Endothelial cell of umbilical vein (primary cell): ENCODE measurements around the gene TEX9. TPM values are rescaled to one million over a fixed set of nuclear protein-coding genes. Genes with fewer than 3 reads are reported as not detected.

ENCODE experiments used
- BruUV-seq: library from RNA; stranded (reverse); fragments of 400-500 nt; replicated peaks from 2 replicates; lab custom pipeline; 2021; lab: Mats Ljungman, UMichigan
- CTCF ChIA-PET: fragments of 300-600, 350-600 bp; sonication (Branson Sonifier 250); formaldehyde crosslinking; loops from one replicate; lab custom pipeline; 2021; ENCODE audit warnings: antibody characterized with exemption, inconsistent platforms; lab: Charles Lee
- POLR2A ChIA-PET: fragments of 300-600, 350-600 bp; sonication (Branson Sonifier 250); formaldehyde crosslinking; loops from one replicate; lab custom pipeline; 2021; ENCODE audit warnings: antibody characterized with exemption, inconsistent platforms; lab: Charles Lee
- DNase-seq: peaks from one replicate; pipeline ENCODE4 v3.0.0-alpha.2; 2011; ENCODE audit warnings: low read depth, low spot score
- FAIRE-seq: peaks from 2 replicates; lab custom pipeline; 2011; peaks lifted over from hg19 to GRCh38; lab: Jason Lieb, UNC
- H2AFZ ChIP-seq: 2 replicates; pipeline ENCODE4 v1.6.0; 2012; ENCODE audit warnings: low read depth, low read length, control low read depth, inconsistent platforms
- H3K27ac ChIP-seq: 2 replicates; pipeline ENCODE4 v1.5.1; 2011; ENCODE audit warnings: low read depth, mild to moderate bottlenecking, control low read depth, low read length, moderate library complexity; ENCODE audit not compliant: insufficient read depth
- H3K27me3 ChIP-seq, 2 experiments: 2 replicates each; pipeline versions ENCODE4 v1.6.0 to v1.6.1; 2011; ENCODE audit warnings: low read length in 2 of 2, mixed read lengths in 1 of 2; ENCODE audit not compliant: control insufficient read depth in 2 of 2, insufficient read depth in 2 of 2
- H3K36me3 ChIP-seq, 2 experiments: 2 replicates in 1 of 2; 3 replicates in 1 of 2; pipeline ENCODE4 v1.5.1; 2011; ENCODE audit warnings: low read length in 2 of 2, mild to moderate bottlenecking in 1 of 2, moderate library complexity in 1 of 2; ENCODE audit not compliant: control insufficient read depth in 2 of 2, insufficient read depth in 2 of 2; ENCODE audit errors: extremely low read depth in 1 of 2
- H3K4me1 ChIP-seq: 3 replicates; pipeline ENCODE4 v1.5.1; 2011; ENCODE audit warnings: mild to moderate bottlenecking, low read length; ENCODE audit not compliant: control insufficient read depth, insufficient read depth; ENCODE audit errors: extremely low read depth
- H3K4me2 ChIP-seq: 2 replicates; pipeline ENCODE4 v1.6.1; 2011; ENCODE audit warnings: low read length, control low read depth, mixed read lengths; ENCODE audit not compliant: insufficient read depth
- H3K4me3 ChIP-seq, 3 experiments: fragments of 200-600 bp in 1 of 3; sonication (generic), shearing (Covaris generic) in 1 of 3; replicated peaks in 1 of 3; 2 replicates each; pipeline ENCODE4 v1.5.1; 2011 to 2016; ENCODE audit warnings: control low read depth in 3 of 3, low read length in 3 of 3, mild to moderate bottlenecking in 2 of 3, inconsistent platforms in 1 of 3, low read depth in 1 of 3, moderate library complexity in 1 of 3; ENCODE audit not compliant: insufficient read depth in 1 of 3
- H3K79me2 ChIP-seq: 2 replicates; pipeline ENCODE4 v1.6.0; 2012; ENCODE audit warnings: low read length, inconsistent platforms; ENCODE audit not compliant: control insufficient read depth, insufficient read depth
- H3K9ac ChIP-seq: replicated peaks from 2 replicates; pipeline ENCODE3; 2011; ENCODE audit warnings: low read length, control low read depth; ENCODE audit not compliant: insufficient read depth; ENCODE audit errors: extremely low read depth
- H3K9me1 ChIP-seq: replicated peaks from 3 replicates; pipeline ENCODE4 v1.6.0; 2011; ENCODE audit warnings: mild to moderate bottlenecking, low read length; ENCODE audit not compliant: control insufficient read depth, insufficient read depth; ENCODE audit errors: extremely low read depth
- H3K9me3 ChIP-seq: replicated peaks from 2 replicates; pipeline ENCODE4 v1.5.1; 2012; ENCODE audit warnings: low read length, inconsistent platforms; ENCODE audit not compliant: control insufficient read depth, insufficient read depth
- H4K20me1 ChIP-seq: replicated peaks from 2 replicates; pipeline ENCODE3; 2011; ENCODE audit warnings: mild to moderate bottlenecking, low read length; ENCODE audit not compliant: control insufficient read depth, insufficient read depth; ENCODE audit errors: extremely low read depth
- CTCF ChIP-seq, 2 donors: IDR thresholded peaks; 1 replicate in 1 of 2; 2 replicates in 1 of 2; pipeline ENCODE4 v1.5.1; 2011; ENCODE audit warnings: low read length in 2 of 2, mild to moderate bottlenecking in 2 of 2, moderate library complexity in 2 of 2, control low read depth in 1 of 2, inconsistent platforms in 1 of 2, low read depth in 1 of 2; ENCODE audit not compliant: insufficient read depth in 1 of 2; ENCODE audit errors: extremely low read depth in 1 of 2
- EZH2 ChIP-seq: IDR thresholded peaks from 2 replicates; pipeline ENCODE4 v1.6.1; 2012; ENCODE audit warnings: borderline replicate concordance, low read depth, mild to moderate bottlenecking, moderate library complexity, low read length, inconsistent platforms; ENCODE audit not compliant: severe bottlenecking
- FOS ChIP-seq: IDR thresholded peaks from 2 replicates; pipeline ENCODE4 v1.6.1; 2011; ENCODE audit warnings: mild to moderate bottlenecking, low read length, moderate library complexity, borderline replicate concordance; ENCODE audit not compliant: insufficient read depth
- GATA2 ChIP-seq: IDR thresholded peaks from 2 replicates; pipeline ENCODE4 v1.7.0; 2011; ENCODE audit warnings: low read depth, mild to moderate bottlenecking, moderate library complexity, mixed read lengths, low read length; ENCODE audit not compliant: insufficient read length, insufficient read depth
- JUN ChIP-seq: IDR thresholded peaks from 2 replicates; pipeline ENCODE4 v1.6.1; 2011; ENCODE audit warnings: borderline replicate concordance, low read depth; ENCODE audit not compliant: insufficient read length, insufficient read depth
- MYC ChIP-seq: IDR thresholded peaks from one replicate; pipeline ENCODE4 v1.6.1; 2011; ENCODE audit warnings: mild to moderate bottlenecking, low read depth, low read length
- POLR2A ChIP-seq: IDR thresholded peaks from 2 replicates; pipeline ENCODE4 v1.6.1; 2012; ENCODE audit warnings: low read depth, mild to moderate bottlenecking, control low read depth, low read length
- POLR2AphosphoS5 ChIP-seq: IDR thresholded peaks from 2 replicates; pipeline ENCODE4 v1.6.1; 2012; ENCODE audit warnings: low read depth, mild to moderate bottlenecking, control low read depth, low read length, moderate library complexity; ENCODE audit not compliant: insufficient read depth
- dilution Hi-C: fragments of 300-500 bp; cut with MboI; formaldehyde crosslinking; loops from one replicate; pipeline ENCODE4 v1.15.0; 2019; ENCODE audit warnings: low sequenced_read_pairs; ENCODE audit not compliant: extremely low pct_ligation_motif_present
- intact Hi-C: fragments of 100-400 bp; cut with micrococcal nuclease; formaldehyde crosslinking; loops from one replicate; pipeline ENCODE4 v1.10.0; 2022
- polyA plus RNA-seq, 4 experiments: library from polyadenylated mRNA; depleted of rRNA in 3 of 4; stranded (reverse) in 3 of 4; unstranded in 1 of 4; fragments of >200 nt; gene quantifications; 2 replicates each; pipeline versions ENCODE4 v1.2.1 to v1.2.3, GENCODE V29; 2011 to 2012; ENCODE audit warnings: missing spikeins in 1 of 4
- total RNA-seq: library from RNA; stranded (reverse); gene quantifications from 2 replicates; pipeline ENCODE4 v1.2.3, GENCODE V29; 2021
- TF ChIP-seq, protein P1 (sequence below): IDR thresholded peaks from 2 replicates; pipeline ENCODE4 v1.6.1; 2011; ENCODE audit not compliant: insufficient read depth, insufficient read length

Gene TEX9
- total and polyA plus RNA-seq, 2 donors (not counting 3 experiments of a cell fraction or from before 2014, with no cell fraction given), result 0.33 to 1.7 TPM

GRCh38 chr15:56320316-56320715 is 44.9 kb upstream of the TEX9 start:
- CTCF ChIA-PET, result no interaction called here
- FAIRE-seq, result no peak
- dilution Hi-C loops, result no loop called here
- Histone ChIP-seq H4K20me1 (no peaks in the 10 kb centered on the region), H3K9me1 (no peaks in the 10 kb centered on the region), H2AFZ (no peak overlapping the region), H3K9ac (no peak overlapping the region), H3K4me3 (no peak overlapping the region), H3K4me2 (no peak overlapping the region), H3K4me1 (no peaks in the 10 kb centered on the region), H3K79me2 (no peaks in the 10 kb centered on the region), H3K27me3 (peaks cover 9% of the 10 kb centered on the region in 2 experiments), H3K9me3 (no peaks in the 10 kb centered on the region), H3K27ac (no peak overlapping the region), H3K36me3 (no peaks in the 10 kb centered on the region)
- no peak for TF ChIP-seq POLR2A
- intact Hi-C loops, result no loop called here
- no TSS peak for BruUV-seq
- POLR2A ChIA-PET, result no interaction called here
- no peak for DNase-seq

DNA sequence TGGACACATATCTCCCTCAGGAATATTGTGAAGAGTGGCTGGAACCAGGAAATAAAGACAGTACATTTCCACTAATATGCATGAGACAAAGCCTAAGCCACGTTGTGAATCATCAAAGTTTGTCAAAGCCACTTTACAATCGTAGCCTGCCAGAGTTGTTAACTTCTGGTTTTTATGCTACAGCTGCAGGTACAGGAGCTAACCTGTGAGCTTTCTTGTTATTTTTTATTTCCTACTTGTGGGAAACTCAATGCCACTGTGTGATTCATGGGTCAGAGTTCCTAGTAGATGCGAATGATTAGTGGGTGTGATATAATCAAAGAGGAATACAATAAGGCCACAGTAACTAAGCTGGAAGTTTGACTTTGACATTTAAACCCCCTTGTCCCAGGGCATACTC is 44.4 kb upstream of the TEX9 start:
- no TSS peak for BruUV-seq
- no peak overlapping the region for H2AFZ ChIP-seq
- no peaks in the 10 kb centered on the region for H3K9me1 ChIP-seq
- no peaks in the 10 kb centered on the region for H3K4me1 ChIP-seq
- dilution Hi-C loops (no loop called here), intact Hi-C loops (no loop called here)
- H3K9ac ChIP-seq, result no peak overlapping the region
- CTCF ChIA-PET, result no interaction called here
- H3K4me2 ChIP-seq, result no peak overlapping the region
- FAIRE-seq, result no peak
- DNase-seq, result no peak
- H3K27me3 ChIP-seq, result peaks cover 9% of the 10 kb centered on the region in 2 experiments
- POLR2A ChIA-PET, result no interaction called here
- TF ChIP-seq FOS, result no peak
- TF ChIP-seq JUN, result no peak
- no peak for TF ChIP-seq GATA2
- no peak for TF ChIP-seq POLR2A
- no peak for TF ChIP-seq EZH2
- TF ChIP-seq MYC, result no peak
- TF ChIP-seq, protein P1, sequence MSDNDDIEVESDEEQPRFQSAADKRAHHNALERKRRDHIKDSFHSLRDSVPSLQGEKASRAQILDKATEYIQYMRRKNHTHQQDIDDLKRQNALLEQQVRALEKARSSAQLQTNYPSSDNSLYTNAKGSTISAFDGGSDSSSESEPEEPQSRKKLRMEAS, result no peak
- TF ChIP-seq POLR2AphosphoS5, result no peak
- no peak for TF ChIP-seq CTCF (IDR thresholded peaks at IDR 0.05; ENCODE audit: extremely low read depth in 1 of 2, insufficient read depth in 1 of 2, low read depth in 1 of 2, low read length in 2 of 2)
- no peak overlapping the region for H3K4me3 ChIP-seq
- no peaks in the 10 kb centered on the region for H4K20me1 ChIP-seq
- no peaks in the 10 kb centered on the region for H3K79me2 ChIP-seq
- H3K27ac ChIP-seq, result no peak overlapping the region
- no peaks in the 10 kb centered on the region for H3K9me3 ChIP-seq
- no peaks in the 10 kb centered on the region for H3K36me3 ChIP-seq
